ENCODE results near the gene PLCB4.
"Not testable (repeated sequence)": the region's sequence is repeated elsewhere in the genome, so short reads cannot be mapped to it uniquely, and the experiment has no call there.

Gene PLCB4

GRCh38 chr20:9145142-9145541, 76.3 kb downstream of the PLCB4 start:
- TF ChIP-seq, protein P1, sequence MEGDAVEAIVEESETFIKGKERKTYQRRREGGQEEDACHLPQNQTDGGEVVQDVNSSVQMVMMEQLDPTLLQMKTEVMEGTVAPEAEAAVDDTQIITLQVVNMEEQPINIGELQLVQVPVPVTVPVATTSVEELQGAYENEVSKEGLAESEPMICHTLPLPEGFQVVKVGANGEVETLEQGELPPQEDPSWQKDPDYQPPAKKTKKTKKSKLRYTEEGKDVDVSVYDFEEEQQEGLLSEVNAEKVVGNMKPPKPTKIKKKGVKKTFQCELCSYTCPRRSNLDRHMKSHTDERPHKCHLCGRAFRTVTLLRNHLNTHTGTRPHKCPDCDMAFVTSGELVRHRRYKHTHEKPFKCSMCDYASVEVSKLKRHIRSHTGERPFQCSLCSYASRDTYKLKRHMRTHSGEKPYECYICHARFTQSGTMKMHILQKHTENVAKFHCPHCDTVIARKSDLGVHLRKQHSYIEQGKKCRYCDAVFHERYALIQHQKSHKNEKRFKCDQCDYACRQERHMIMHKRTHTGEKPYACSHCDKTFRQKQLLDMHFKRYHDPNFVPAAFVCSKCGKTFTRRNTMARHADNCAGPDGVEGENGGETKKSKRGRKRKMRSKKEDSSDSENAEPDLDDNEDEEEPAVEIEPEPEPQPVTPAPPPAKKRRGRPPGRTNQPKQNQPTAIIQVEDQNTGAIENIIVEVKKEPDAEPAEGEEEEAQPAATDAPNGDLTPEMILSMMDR (IDR thresholded peaks at IDR 0.05; ENCODE audit: low read depth, low read length), result no peak
- H3K4me3 ChIP-seq (ENCODE audit: low read depth, low read length), result no peak overlapping the region

- TF ChIP-seq, protein P1 (IDR thresholded peaks at IDR 0.05; ENCODE audit: low read depth, low read length), result no peak
These were observed 77.8 kb downstream of the PLCB4 start for GRCh38 chr20:9146649-9147048.

DNA sequence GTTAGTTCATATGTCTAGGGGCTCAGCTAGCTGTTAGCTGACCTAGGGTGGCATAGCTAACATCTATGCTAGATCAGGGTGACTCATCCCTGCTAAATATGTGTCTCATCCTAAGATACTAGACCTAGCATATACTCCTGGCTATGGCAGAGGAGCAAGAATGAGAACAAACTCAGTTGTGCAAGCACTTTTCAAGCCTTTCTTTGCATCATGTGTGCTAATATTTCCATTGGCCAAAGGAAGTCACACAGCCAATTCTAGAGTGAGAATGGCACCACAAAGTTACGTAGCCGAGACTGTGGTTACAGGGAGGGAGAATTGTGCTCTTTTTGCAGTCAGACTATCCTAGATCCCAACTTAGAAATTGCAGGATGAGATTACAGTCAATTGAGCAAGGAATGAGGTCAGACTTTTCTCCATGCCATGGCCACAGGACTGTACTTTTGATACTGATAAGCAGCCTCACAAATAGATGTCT, 78.7 kb downstream of the PLCB4 start:
- TF ChIP-seq, protein P1 (IDR thresholded peaks at IDR 0.05; ENCODE audit: low read depth, low read length), result no peak
- no peak overlapping the region for H3K4me3 ChIP-seq (ENCODE audit: low read depth, low read length)

More at GRCh38 chr20:9146649-9147048, 77.8 kb downstream of the PLCB4 start:
- no peak overlapping the region for H3K4me3 ChIP-seq (ENCODE audit: low read depth, low read length)

- no peak overlapping the region for H3K4me3 ChIP-seq (ENCODE audit: low read depth, low read length)
- TF ChIP-seq, protein P1 (IDR thresholded peaks at IDR 0.05; ENCODE audit: low read depth, low read length), result no peak
These were observed 79.4 kb downstream of the PLCB4 start for GRCh38 chr20:9148291-9148690.

DNA sequence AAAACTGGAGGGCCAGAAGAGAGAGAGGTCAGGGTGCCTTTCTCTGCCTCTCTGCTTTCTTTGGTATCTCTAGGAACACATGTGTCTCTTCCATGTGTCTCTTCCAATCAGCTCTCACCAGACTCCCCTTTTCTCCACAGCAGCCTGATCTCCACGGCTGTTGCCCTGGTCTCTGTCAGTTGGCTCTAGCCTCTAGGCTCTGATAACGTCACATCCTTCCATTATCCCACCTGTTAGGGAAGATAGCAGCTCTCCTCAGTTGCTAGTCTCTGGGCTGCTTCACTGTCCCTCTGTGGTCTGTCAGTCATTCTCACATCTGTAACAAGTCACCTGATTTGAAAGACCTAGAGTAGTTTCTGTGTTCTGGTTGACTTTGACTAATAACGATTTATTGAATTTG, 80.2 kb downstream of the PLCB4 start:
- TF ChIP-seq, protein P1 (IDR thresholded peaks at IDR 0.05; ENCODE audit: low read depth, low read length), result no peak
- no peak overlapping the region for H3K4me3 ChIP-seq (ENCODE audit: low read depth, low read length)

DNA sequence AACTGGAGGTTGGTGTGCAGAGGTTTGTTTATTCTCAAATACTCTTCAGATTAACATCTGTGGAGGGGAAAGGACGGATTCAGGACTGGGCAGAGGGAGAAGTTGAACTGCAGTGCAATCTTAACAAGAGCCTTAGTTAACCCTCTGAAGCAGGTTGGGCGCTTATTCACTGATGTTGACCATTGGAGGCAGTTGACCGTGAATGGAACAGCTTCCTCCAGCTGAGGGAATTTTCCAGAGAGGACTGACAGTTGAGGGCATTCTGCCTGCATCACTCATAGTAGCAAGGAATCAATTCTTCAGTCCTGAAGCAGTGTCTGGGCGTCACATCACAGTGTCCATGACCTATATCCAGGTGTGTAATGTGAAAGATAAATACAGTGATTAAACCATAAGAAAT, 80.9 kb downstream of the PLCB4 start:
- no peak overlapping the region for H3K4me3 ChIP-seq (ENCODE audit: low read depth, low read length)
- TF ChIP-seq, protein P1 (IDR thresholded peaks at IDR 0.05; ENCODE audit: low read depth, low read length), result no peak

DNA sequence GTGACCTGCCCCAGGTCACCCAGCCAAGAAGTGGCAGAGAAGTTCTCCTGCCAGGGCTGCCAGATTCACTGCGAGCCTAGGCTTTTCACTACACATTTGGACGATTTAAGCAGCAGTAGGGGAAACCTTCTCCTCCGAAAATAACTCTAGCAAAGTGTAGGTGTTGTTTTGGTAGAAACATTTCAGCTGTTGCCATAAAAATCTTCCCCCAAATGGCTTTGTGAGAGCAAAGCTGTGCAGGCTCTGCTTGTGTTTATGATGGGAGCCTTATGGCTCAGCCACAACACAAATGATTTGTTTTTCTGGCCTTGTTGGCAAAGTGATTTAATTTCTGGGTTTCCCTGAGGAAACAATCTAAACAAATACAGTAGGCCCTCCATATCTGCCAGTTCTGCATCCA, 81.8 kb downstream of the PLCB4 start:
- TF ChIP-seq, protein P1 (IDR thresholded peaks at IDR 0.05; ENCODE audit: low read depth, low read length), result no peak
- no peak overlapping the region for H3K4me3 ChIP-seq (ENCODE audit: low read depth, low read length)

GRCh38 chr20:9152139-9152538, 83.3 kb downstream of the PLCB4 start:
- not testable (repeated sequence) for H3K4me3 ChIP-seq (ENCODE audit: low read depth, low read length)
